ENCODE data around the gene FBRS. TPM values are rescaled to one million over a fixed set of nuclear protein-coding genes. Genes with fewer than 3 reads are reported as not detected.

Gene FBRS
- total and polyA plus RNA-seq, 2 of the 13 experiments (the other 11 are each of a cell fraction or from before 2014, with no cell fraction given): 13.7 to 16.2 TPM

GRCh38 chr16:30656974-30657865, 1.0 kb upstream of the FBRS start (continued):
- TF ChIP-seq ZNF407 (CRISPR knock-in tag; IDR thresholded peaks at IDR 0.05; ENCODE audit: not compliant biosample characterization) (no peak), SRSF4 (IDR thresholded peaks at IDR 0.05; ENCODE audit: low read depth, low read length, poor library complexity, severe bottlenecking) (no peak), RNF219 (CRISPR knock-in tag; IDR thresholded peaks at IDR 0.05) (no peak), CREBL2 (CRISPR knock-in tag; IDR thresholded peaks at IDR 0.05; ENCODE audit: borderline replicate concordance) (peak; percentile 65), DPF2 (CRISPR knock-in tag; IDR thresholded peaks at IDR 0.05; ENCODE audit: borderline replicate concordance, low read depth) (no peak), CENPT (CRISPR knock-in tag; IDR thresholded peaks at IDR 0.05; ENCODE audit: low read depth) (no peak), ZNF687 (CRISPR knock-in tag; IDR thresholded peaks at IDR 0.05) (no peak), GFI1 (CRISPR knock-in tag; IDR thresholded peaks at IDR 0.05; ENCODE audit: borderline replicate concordance) (no peak), ZNF512 (CRISPR knock-in tag; IDR thresholded peaks at IDR 0.05) (0 out of 2 replicates have a peak, but pooled peaks have one; percentile 44)
